ENCODE measurements around the gene TES.

GRCh38 chr7:116242178-116242577, 31.8 kb downstream of the TES start:
- TF ChIP-seq CTCF (IDR thresholded peaks at IDR 0.05) = no peak
- TF ChIP-seq POLR2A (IDR thresholded peaks at IDR 0.05) = no peak

Measured in body of pancreas (tissue), 4 donors.